ENCODE results near the gene MMP25. TPM values are rescaled to one million over a fixed set of nuclear protein-coding genes. Genes with fewer than 3 reads are reported as not detected.

Gene MMP25
- total RNA-seq, 2 experiments from 2014 or later: 0.63 to 5.6 TPM

- Histone ChIP-seq H3K4me3 (ENCODE audit: low read depth, low read length, poor library complexity, severe bottlenecking) (no peak overlapping the region), H3K27ac (ENCODE audit: low read depth, low read length, poor library complexity, severe bottlenecking) (no peak overlapping the region), H3K9me3 (ENCODE audit: low read length) (no peaks in the 10 kb centered on the region), H3K79me2 (ENCODE audit: insufficient read depth, low read depth, low read length) (no peaks in the 10 kb centered on the region), H3K9me2 (ENCODE audit: insufficient read depth, low read length) (no peaks in the 10 kb centered on the region), H3K4me2 (ENCODE audit: low read length) (no peak overlapping the region), H2AFZ (ENCODE audit: low read length) (no peak overlapping the region), H4K20me1 (ENCODE audit: insufficient read depth, low read length) (no peaks in the 10 kb centered on the region), H3K36me3 (ENCODE audit: insufficient read depth, low read length) (no peaks in the 10 kb centered on the region), H3K4me1 (ENCODE audit: insufficient read depth, low read length, poor library complexity, severe bottlenecking) (no peaks in the 10 kb centered on the region)
- intact Hi-C loops (cut with micrococcal nuclease; ENCODE audit: unreplicated experiment): no loop called here
- no TSS peak for BruUV-seq (replicated peaks)
- ChIA-PET POLR2A (no interaction called here), CTCF (ENCODE audit: unreplicated experiment) (no interaction called here)
- DNase-seq (ENCODE audit: low spot score): no peak
- TF ChIP-seq EZH2phosphoT487 (IDR thresholded peaks at IDR 0.05; ENCODE audit: borderline replicate concordance, low read depth, low read length) (no peak), CTCF (conservative IDR thresholded peaks at IDR 0.05; ENCODE audit: low read length) (no peak)
Observed at GRCh38 chr16:3086596-3087242, 40.4 kb downstream of the MMP25 start.

GRCh38 chr16:3087243-3088235 is 41.2 kb downstream of the MMP25 start:
- H4K20me1 ChIP-seq (ENCODE audit: insufficient read depth, low read length): no peaks in the 10 kb centered on the region
- no TSS peak for BruUV-seq (replicated peaks)
- H2AFZ ChIP-seq (ENCODE audit: low read length): no peak overlapping the region
- CTCF ChIA-PET (ENCODE audit: unreplicated experiment): no interaction called here
- H3K27ac ChIP-seq (ENCODE audit: low read depth, low read length, poor library complexity, severe bottlenecking): no peak overlapping the region
- H3K4me2 ChIP-seq (ENCODE audit: low read length): no peak overlapping the region
- H3K4me1 ChIP-seq (ENCODE audit: insufficient read depth, low read length, poor library complexity, severe bottlenecking): no peaks in the 10 kb centered on the region
- no peaks in the 10 kb centered on the region for H3K9me2 ChIP-seq (ENCODE audit: insufficient read depth, low read length)
- DNase-seq (ENCODE audit: low spot score): no peak
- H3K79me2 ChIP-seq (ENCODE audit: insufficient read depth, low read depth, low read length): no peaks in the 10 kb centered on the region
- TF ChIP-seq EZH2phosphoT487 (IDR thresholded peaks at IDR 0.05; ENCODE audit: borderline replicate concordance, low read depth, low read length): no peak
- TF ChIP-seq CTCF (conservative IDR thresholded peaks at IDR 0.05; ENCODE audit: low read length): 0 out of 2 replicates have a peak, but pooled peaks have one; percentile 28
- intact Hi-C loops (cut with micrococcal nuclease; ENCODE audit: unreplicated experiment): no loop called here
- H3K4me3 ChIP-seq (ENCODE audit: low read depth, low read length, poor library complexity, severe bottlenecking): no peak overlapping the region
- H3K9me3 ChIP-seq (ENCODE audit: low read length): no peaks in the 10 kb centered on the region
- no peaks in the 10 kb centered on the region for H3K36me3 ChIP-seq (ENCODE audit: insufficient read depth, low read length)
- POLR2A ChIA-PET: no interaction called here

Data from OCI-LY7 (cell line).